CD4-positive, alpha-beta T cell (primary cell): ENCODE results near the gene MCC. TPM values are rescaled to one million over a fixed set of nuclear protein-coding genes. Genes with fewer than 3 reads are reported as not detected.

Experiments
- ATAC-seq: fragments of 200-7000 bp; cut with Tn5 transposase; one replicate; pipeline ENCODE4 v1.10.0; 2022; ENCODE audit warnings: mild to moderate bottlenecking; ENCODE audit not compliant: poor library complexity
- CTCF ChIA-PET: fragments of 350-600 bp; sonication (Branson Sonifier 250); formaldehyde crosslinking; loops from one replicate; lab custom pipeline; 2021; ENCODE audit warnings: antibody characterized with exemption, inconsistent platforms; lab: Charles Lee
- POLR2A ChIA-PET: fragments of 350-600 bp; sonication (Branson Sonifier 250); formaldehyde crosslinking; loops from one replicate; lab custom pipeline; 2021; ENCODE audit warnings: antibody characterized with exemption, inconsistent platforms; lab: Charles Lee
- DNase-seq, 14 experiments: peaks; one replicate each; pipeline ENCODE4 v3.0.0-alpha.2; 2013 to 2020; ENCODE audit warnings: mixed read lengths in 2 of 14
- H3K27ac ChIP-seq, 2 donors: one replicate each; pipeline versions ENCODE4 v1.5.1 to v1.7.0; 2013; ENCODE audit warnings: low read length in 2 of 2, low read depth in 1 of 2, mild to moderate bottlenecking in 1 of 2
- H3K27me3 ChIP-seq, 2 experiments: 1 replicate in 1 of 2; 2 replicates in 1 of 2; pipeline versions ENCODE4 v1.6.1 to v1.7.0; 2013; ENCODE audit warnings: low read length in 2 of 2, control low read depth in 1 of 2, mild to moderate bottlenecking in 1 of 2, moderate library complexity in 1 of 2; ENCODE audit not compliant: insufficient read depth in 2 of 2, control insufficient read depth in 1 of 2
- H3K36me3 ChIP-seq: one replicate; pipeline ENCODE4 v1.6.1; 2013; ENCODE audit warnings: low read length, control low read depth; ENCODE audit not compliant: insufficient read depth
- H3K4me1 ChIP-seq: one replicate; pipeline ENCODE4 v1.6.1; 2013; ENCODE audit warnings: low read length, control low read depth; ENCODE audit not compliant: insufficient read depth
- H3K4me3 ChIP-seq: one replicate; pipeline ENCODE4 v1.5.1; 2013; ENCODE audit warnings: mild to moderate bottlenecking, low read length, moderate library complexity
- H3K9me3 ChIP-seq, 2 experiments: 1 replicate in 1 of 2; 2 replicates in 1 of 2; pipeline versions ENCODE4 v1.6.1 to v1.7.0; 2013; ENCODE audit warnings: low read length in 2 of 2, mild to moderate bottlenecking in 2 of 2, control low read depth in 1 of 2, moderate library complexity in 1 of 2; ENCODE audit not compliant: control insufficient read depth in 1 of 2, insufficient read depth in 1 of 2
- H3K27ac Mint-ChIP-seq: one replicate; pipeline ENCODE4 v1.8.0; 2020; ENCODE audit warnings: mixed read lengths
- H3K27me3 Mint-ChIP-seq: one replicate; pipeline ENCODE4 v1.8.0; 2021; ENCODE audit warnings: mixed read lengths
- H3K36me3 Mint-ChIP-seq: one replicate; pipeline ENCODE4 v1.8.0; 2021; ENCODE audit warnings: low read depth, mixed read lengths
- H3K4me1 Mint-ChIP-seq: one replicate; pipeline ENCODE4 v1.8.0; 2021; ENCODE audit warnings: low read depth, mixed read lengths
- H3K4me3 Mint-ChIP-seq: one replicate; pipeline ENCODE4 v1.8.0; 2020; ENCODE audit warnings: mild to moderate bottlenecking, mixed read lengths
- H3K9me3 Mint-ChIP-seq: one replicate; pipeline ENCODE4 v1.8.0; 2020; ENCODE audit warnings: mixed read lengths
- intact Hi-C, 2 experiments: fragments of 100-400 bp; cut with DNase I in 1 of 2; cut with micrococcal nuclease in 1 of 2; formaldehyde crosslinking; loops; one replicate each; pipeline versions ENCODE4 v1.15.1 to v1.9.0; 2023 to 2025; cut with DNase I, micrococcal nuclease
- total RNA-seq, 174 experiments: library from RNA in 2 of 174; stranded (reverse) in 2 of 174; gene quantifications; one replicate each; pipeline ENCODE4 v1.2.3 and lab custom pipeline; 2021 to 2026
- TF ChIP-seq, protein P1 (sequence below): fragments of 200-600 bp; IDR thresholded peaks from one replicate; pipeline ENCODE4 v1.8.0; 2022; ENCODE audit warnings: antibody characterized with exemption, mild to moderate bottlenecking

The MCC gene
- total RNA-seq, 2 experiments from 2014 or later = 3.2 to 3.3 TPM

DNA sequence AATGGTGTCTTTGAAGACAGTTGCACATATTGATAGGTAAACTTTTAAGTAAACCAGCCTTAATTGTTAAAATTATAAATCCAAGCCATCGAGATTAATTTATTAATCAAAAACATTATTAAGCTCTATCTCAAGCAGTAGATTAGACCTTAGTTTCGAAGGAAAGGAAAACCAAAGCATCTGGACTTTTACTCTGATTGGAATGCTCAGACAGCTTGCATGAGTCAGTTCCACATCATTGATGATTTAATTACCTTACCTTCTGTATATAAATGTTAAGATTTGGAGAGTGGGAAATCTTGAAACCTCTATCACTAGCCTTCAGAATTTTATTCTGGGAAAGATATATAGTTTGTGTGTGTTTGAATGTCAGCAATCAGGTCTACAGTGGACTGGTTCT is 487.8 kb downstream of the MCC start:
- DNase-seq = no peak
- Mint-ChIP-seq H3K9me3 (no peaks in the 10 kb centered on the region), H3K4me3 (no peak overlapping the region), H3K27me3 (no peaks in the 10 kb centered on the region), H3K36me3 (peaks cover 76% of the 10 kb centered on the region), H3K27ac (no peak overlapping the region), H3K4me1 (peaks cover 40% of the 10 kb centered on the region)
- Histone ChIP-seq H3K27ac (no peak overlapping the region), H3K4me1 (no peaks in the 10 kb centered on the region), H3K27me3 (no peaks in the 10 kb centered on the region), H3K9me3 (no peaks in the 10 kb centered on the region), H3K36me3 (peaks cover 73% of the 10 kb centered on the region), H3K4me3 (no peak overlapping the region)
- ATAC-seq = no peak
- intact Hi-C loops = no loop called here
- ChIA-PET POLR2A (interaction anchor here (0.9 kb wide), 1 partner anchor 21 kb away, joined by 3 read pairs; no protein-coding TSS in a partner anchor), CTCF (no interaction called here)
- TF ChIP-seq, protein P1, sequence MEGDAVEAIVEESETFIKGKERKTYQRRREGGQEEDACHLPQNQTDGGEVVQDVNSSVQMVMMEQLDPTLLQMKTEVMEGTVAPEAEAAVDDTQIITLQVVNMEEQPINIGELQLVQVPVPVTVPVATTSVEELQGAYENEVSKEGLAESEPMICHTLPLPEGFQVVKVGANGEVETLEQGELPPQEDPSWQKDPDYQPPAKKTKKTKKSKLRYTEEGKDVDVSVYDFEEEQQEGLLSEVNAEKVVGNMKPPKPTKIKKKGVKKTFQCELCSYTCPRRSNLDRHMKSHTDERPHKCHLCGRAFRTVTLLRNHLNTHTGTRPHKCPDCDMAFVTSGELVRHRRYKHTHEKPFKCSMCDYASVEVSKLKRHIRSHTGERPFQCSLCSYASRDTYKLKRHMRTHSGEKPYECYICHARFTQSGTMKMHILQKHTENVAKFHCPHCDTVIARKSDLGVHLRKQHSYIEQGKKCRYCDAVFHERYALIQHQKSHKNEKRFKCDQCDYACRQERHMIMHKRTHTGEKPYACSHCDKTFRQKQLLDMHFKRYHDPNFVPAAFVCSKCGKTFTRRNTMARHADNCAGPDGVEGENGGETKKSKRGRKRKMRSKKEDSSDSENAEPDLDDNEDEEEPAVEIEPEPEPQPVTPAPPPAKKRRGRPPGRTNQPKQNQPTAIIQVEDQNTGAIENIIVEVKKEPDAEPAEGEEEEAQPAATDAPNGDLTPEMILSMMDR = no peak

DNA sequence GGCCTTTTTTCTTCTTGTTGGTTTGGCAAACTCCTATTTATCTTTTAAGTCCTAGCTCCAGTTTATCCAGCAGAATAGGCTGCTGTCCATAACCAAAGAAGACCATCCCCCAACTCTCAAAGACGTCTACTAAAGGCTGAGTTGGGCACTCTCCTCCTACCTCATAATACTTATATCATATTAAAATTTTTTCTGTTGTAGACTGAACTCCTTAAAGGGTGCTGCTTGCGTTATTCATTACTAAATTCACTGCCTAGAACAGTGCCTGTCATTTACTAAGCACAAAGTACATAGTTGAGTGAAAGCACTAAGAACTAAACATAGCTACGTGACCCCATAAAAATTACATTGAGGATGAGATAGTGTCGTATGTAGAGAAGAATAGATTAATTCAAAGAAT is 490.0 kb downstream of the MCC start:
- no peak for ATAC-seq
- Histone ChIP-seq H3K9me3 (no peaks in the 10 kb centered on the region), H3K4me1 (no peaks in the 10 kb centered on the region), H3K36me3 (peaks cover 67% of the 10 kb centered on the region), H3K4me3 (no peak overlapping the region), H3K27me3 (no peaks in the 10 kb centered on the region), H3K27ac (no peak overlapping the region)
- intact Hi-C loops = loop anchor here (5.0 kb wide), 2 partner anchors 379 to 514 kb away; partner anchors contain the start of gene YTHDC2 (in 2 of the 2)
- Mint-ChIP-seq H3K4me1 (peaks cover 45% of the 10 kb centered on the region), H3K4me3 (no peak overlapping the region), H3K9me3 (no peaks in the 10 kb centered on the region), H3K36me3 (peaks cover 77% of the 10 kb centered on the region), H3K27me3 (no peaks in the 10 kb centered on the region), H3K27ac (no peak overlapping the region)
- TF ChIP-seq, protein P1 = no peak
- ChIA-PET POLR2A (interaction anchor here (0.6 kb wide), 1 partner anchor 515 kb away, joined by 3 read pairs; the partner anchor contains the start of gene YTHDC2), CTCF (interaction anchor here (1.0 kb wide), 1 partner anchor 332 kb away, joined by 3 read pairs; no protein-coding TSS in a partner anchor)
- no peak for DNase-seq

DNA sequence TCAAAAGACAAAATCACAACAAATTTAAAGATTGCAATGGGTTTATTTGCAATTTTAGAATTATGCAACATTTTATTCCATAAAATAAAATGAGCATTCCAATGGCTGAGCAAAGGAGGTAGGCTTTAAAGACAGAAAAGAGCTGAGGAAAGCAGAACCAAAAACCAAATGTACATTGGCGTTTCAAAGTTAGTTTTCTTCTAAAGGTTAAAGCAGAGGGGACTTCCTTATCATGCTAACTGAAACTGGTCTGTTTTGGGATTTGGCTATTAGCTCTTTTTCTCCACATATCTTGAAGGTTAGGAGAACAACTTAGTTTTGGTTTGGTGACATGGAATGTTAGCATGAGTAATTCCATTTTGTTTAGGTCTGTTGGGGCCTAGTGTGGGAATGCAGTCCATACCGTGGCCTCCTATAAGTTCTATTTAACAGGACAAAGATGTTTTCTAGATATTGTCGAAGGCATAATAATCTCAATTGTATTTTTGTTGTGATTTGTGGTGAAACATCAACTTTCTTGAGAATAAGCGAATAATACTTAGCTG is 491.4 kb downstream of the MCC start:
- no peaks in the 10 kb centered on the region for H3K9me3 ChIP-seq
- intact Hi-C loops = loop anchor here (1.0 to 5.0 kb wide), 6 partner anchors 26 to 610 kb away; partner anchors contain the start of gene YTHDC2 (in 2 of the 2)
- no peaks in the 10 kb centered on the region for H3K27me3 Mint-ChIP-seq
- H3K36me3 Mint-ChIP-seq = peaks cover 77% of the 10 kb centered on the region
- no peak for ATAC-seq
- no peaks in the 10 kb centered on the region for H3K9me3 Mint-ChIP-seq
- no peaks in the 10 kb centered on the region for H3K4me1 ChIP-seq
- H3K4me1 Mint-ChIP-seq = peaks cover 46% of the 10 kb centered on the region
- H3K4me3 ChIP-seq = no peak overlapping the region
- peaks cover 63% of the 10 kb centered on the region for H3K36me3 ChIP-seq
- ChIA-PET POLR2A (interaction anchor here (0.6 to 1.9 kb wide), 12 partner anchors 10 to 338 kb away, joined by 3 to 8 read pairs (median 4); no protein-coding TSS in a partner anchor), CTCF (interaction anchor here (0.7 to 2.2 kb wide), 14 partner anchors 9 to 615 kb away, joined by 3 to 17 read pairs (median 5); no protein-coding TSS in a partner anchor)
- no peak for DNase-seq
- no peak overlapping the region for H3K4me3 Mint-ChIP-seq
- H3K27ac ChIP-seq = no peak overlapping the region
- H3K27me3 ChIP-seq = no peaks in the 10 kb centered on the region
- no peak overlapping the region for H3K27ac Mint-ChIP-seq
- TF ChIP-seq, protein P1 = no peak
